ENCODE data around the gene RNF11.

Gene RNF11

DNA sequence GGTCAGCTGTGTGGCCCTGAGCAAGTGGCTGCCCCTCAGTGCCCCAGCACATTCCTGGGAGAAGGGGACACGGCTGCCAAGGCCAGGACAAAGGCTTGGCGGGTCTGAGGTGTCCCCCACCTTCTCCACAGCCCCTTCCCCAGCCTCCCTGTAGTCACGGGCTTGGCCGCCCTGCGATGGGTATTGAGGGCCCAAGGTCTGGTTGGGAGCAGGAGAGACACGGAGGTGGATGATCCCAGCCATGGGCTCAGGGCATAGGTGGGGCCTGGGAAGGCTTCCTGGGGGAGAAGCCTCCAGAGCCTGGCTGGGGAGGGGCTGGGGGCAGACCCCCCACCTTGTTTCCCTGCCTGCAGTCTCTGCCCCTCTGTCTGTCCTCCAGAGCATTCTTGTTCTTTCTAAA lies 67.2 kb downstream of the RNF11 start:
- no peaks in the 10 kb centered on the region for H3K27me3 Mint-ChIP-seq
- peaks cover 6% of the 10 kb centered on the region for H3K4me1 Mint-ChIP-seq
- ATAC-seq (replicated peaks; ENCODE audit: extremely low read depth, poor library complexity, severe bottlenecking) = no peak
- no peak overlapping the region for H3K27ac Mint-ChIP-seq (ENCODE audit: low read depth)
- no peak for DNase-seq (ENCODE audit: low spot score in 2 of 2)
- H3K36me3 Mint-ChIP-seq (ENCODE audit: insufficient read depth) = no peaks in the 10 kb centered on the region
- H3K4me3 Mint-ChIP-seq = no peak overlapping the region
- no peaks in the 10 kb centered on the region for H3K9me3 Mint-ChIP-seq

DNA sequence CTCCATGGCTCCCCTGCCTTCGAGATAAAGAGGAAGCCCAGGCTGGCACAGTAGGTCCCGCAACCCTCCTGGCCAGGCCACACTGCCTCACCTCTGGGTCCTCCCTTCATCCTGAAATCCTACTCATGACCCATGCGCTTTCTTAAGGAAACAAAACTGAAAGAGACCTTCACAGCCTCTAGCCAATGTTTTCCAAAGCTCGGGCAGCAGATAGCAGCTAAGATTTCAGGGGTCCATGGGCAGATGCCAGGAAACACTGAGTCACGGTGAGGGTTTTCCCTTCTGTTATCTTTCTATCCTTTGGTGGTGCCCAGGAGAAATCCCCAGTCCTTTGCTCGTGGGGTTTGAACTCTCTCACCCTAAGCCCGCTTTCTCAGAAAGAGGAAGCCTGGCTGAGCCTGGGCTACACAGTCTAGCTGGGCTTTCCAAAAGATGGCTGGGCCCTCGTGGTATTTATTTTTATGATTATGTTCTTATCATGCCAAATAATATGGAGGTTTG lies 67.7 kb downstream of the RNF11 start:
- no peak overlapping the region for H3K27ac Mint-ChIP-seq (ENCODE audit: low read depth)
- no peak for ATAC-seq (replicated peaks; ENCODE audit: extremely low read depth, poor library complexity, severe bottlenecking)
- no peak overlapping the region for H3K4me3 Mint-ChIP-seq
- H3K27me3 Mint-ChIP-seq = no peaks in the 10 kb centered on the region
- no peaks in the 10 kb centered on the region for H3K9me3 Mint-ChIP-seq
- DNase-seq (ENCODE audit: low spot score in 2 of 2) = no peak
- H3K36me3 Mint-ChIP-seq (ENCODE audit: insufficient read depth) = no peaks in the 10 kb centered on the region
- H3K4me1 Mint-ChIP-seq = peaks cover under 1% of the 10 kb centered on the region

DNA sequence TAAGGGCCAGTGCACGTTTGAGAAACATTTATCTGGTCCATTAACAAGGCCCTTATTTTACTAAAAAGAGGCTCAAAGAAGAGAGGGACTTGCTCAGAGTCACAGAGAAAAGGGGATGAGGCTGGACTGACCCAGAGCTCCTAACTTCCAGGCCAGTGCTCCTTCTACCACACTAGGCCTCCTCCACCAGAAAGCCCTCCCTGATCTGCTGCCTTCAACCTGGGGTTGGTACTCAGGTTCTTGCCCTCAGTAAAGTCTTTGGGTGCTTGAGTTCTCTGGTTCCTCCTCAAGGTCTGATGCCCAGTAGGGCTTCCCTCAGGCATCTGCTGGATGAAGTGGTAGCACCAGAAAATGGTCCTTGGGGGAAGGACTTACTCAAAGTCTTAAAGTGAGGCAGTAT lies 68.3 kb downstream of the RNF11 start:
- Mint-ChIP-seq H3K4me3 (no peak overlapping the region), H3K27ac (ENCODE audit: low read depth) (no peak overlapping the region), H3K4me1 (no peaks in the 10 kb centered on the region), H3K9me3 (no peaks in the 10 kb centered on the region), H3K27me3 (no peaks in the 10 kb centered on the region), H3K36me3 (ENCODE audit: insufficient read depth) (no peaks in the 10 kb centered on the region)
- DNase-seq (ENCODE audit: low spot score in 2 of 2) = no peak
- no peak for ATAC-seq (replicated peaks; ENCODE audit: extremely low read depth, poor library complexity, severe bottlenecking)

DNA sequence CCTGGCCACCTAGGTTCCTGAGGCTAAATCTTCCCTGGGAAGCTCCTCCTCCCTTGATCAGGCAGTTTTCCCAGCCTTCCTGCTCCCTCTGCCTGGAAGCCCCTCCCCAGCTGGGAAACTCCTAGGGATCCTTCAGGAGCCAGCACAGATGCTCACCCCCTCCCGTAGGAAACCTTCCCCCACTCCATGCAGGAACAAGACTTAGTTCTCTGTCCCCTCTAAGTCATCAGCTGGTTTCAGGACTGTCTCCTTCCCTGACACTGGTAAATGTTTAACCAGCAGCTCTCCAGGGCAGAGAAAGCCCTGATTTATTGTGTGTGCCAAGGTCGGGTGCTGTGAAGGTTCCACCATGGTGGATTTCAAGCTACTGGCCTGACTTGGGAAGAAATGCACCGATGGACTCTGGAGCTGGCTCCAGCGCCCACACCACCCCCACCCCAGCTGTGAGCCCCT lies 69.3 kb downstream of the RNF11 start:
- no peaks in the 10 kb centered on the region for H3K27me3 Mint-ChIP-seq
- no peak for DNase-seq (ENCODE audit: low spot score in 2 of 2)
- no peak overlapping the region for H3K27ac Mint-ChIP-seq (ENCODE audit: low read depth)
- no peak for ATAC-seq (replicated peaks; ENCODE audit: extremely low read depth, poor library complexity, severe bottlenecking)
- no peaks in the 10 kb centered on the region for H3K4me1 Mint-ChIP-seq
- no peaks in the 10 kb centered on the region for H3K36me3 Mint-ChIP-seq (ENCODE audit: insufficient read depth)
- no peaks in the 10 kb centered on the region for H3K9me3 Mint-ChIP-seq
- no peak overlapping the region for H3K4me3 Mint-ChIP-seq

DNA sequence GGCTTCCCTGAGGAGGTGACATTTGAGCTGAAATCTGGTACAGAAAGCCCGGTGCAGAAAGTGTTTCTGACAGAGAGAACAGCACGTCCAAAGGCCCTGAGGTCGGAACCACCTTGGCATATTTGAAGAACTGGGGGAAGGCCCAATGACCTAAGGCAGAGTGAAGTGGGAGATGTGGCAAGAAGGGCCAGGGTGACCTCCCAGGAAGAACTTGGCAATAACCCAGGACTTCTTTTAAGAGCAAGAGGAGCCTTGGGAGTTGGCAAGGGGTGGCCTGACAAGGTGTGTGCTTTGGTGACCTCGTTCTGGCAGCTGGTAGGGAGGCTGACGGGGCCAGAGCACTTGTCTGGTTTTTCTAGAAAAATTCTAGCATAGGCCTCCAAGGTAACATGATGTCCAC lies 70.9 kb downstream of the RNF11 start:
- H3K4me3 Mint-ChIP-seq = no peak overlapping the region
- no peaks in the 10 kb centered on the region for H3K27me3 Mint-ChIP-seq
- no peaks in the 10 kb centered on the region for H3K9me3 Mint-ChIP-seq
- H3K27ac Mint-ChIP-seq (ENCODE audit: low read depth) = no peak overlapping the region
- no peaks in the 10 kb centered on the region for H3K36me3 Mint-ChIP-seq (ENCODE audit: insufficient read depth)
- ATAC-seq (replicated peaks; ENCODE audit: extremely low read depth, poor library complexity, severe bottlenecking) (no peak), DNase-seq (ENCODE audit: low spot score in 2 of 2) (no peak)
- H3K4me1 Mint-ChIP-seq = peaks cover 6% of the 10 kb centered on the region

DNA sequence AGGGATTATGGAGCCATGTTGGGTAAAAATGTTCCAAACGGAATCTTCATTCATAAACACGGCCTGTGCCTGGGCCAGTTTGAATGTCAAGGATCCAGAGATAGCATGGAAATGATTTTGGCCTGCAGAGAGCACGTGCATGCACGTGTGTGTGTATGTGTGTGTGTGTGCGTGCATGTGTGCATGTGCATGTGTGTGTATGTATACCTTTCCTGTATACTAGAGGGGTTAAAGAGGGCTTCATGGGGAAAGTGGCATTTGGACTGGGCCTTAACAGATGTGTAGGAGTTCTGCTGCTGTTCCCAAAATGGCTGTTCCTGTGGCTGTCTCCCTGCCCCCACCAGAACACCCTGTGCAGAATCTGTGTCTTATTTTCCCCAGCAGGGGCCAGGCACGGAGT lies 72.6 kb downstream of the RNF11 start:
- Mint-ChIP-seq H3K4me3 (no peak overlapping the region), H3K27me3 (no peaks in the 10 kb centered on the region), H3K9me3 (no peaks in the 10 kb centered on the region), H3K36me3 (ENCODE audit: insufficient read depth) (no peaks in the 10 kb centered on the region), H3K27ac (ENCODE audit: low read depth) (no peak overlapping the region), H3K4me1 (peaks cover 6% of the 10 kb centered on the region)
- no peak for DNase-seq (ENCODE audit: low spot score in 2 of 2)
- no peak for ATAC-seq (replicated peaks; ENCODE audit: extremely low read depth, poor library complexity, severe bottlenecking)

DNA sequence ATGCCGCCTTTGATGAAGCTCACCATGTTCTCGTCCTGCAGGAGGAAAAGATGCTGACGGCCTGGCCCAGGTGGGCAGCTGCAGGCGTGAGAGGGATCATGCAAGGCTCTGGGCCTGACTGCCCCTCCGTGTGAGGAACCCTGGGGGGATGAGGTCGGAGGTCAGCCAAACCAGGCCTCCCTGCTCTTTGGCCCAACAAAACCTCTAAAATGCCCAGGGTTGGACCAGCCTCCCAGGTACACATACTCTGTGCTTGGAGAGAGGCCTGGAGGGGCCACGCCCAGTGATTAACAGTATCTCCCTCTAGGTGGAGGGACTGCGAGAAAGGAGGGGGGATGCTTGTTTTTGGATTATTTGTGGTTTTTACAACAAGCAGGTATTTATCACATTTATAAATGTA lies 73.2 kb downstream of the RNF11 start:
- no peaks in the 10 kb centered on the region for H3K36me3 Mint-ChIP-seq (ENCODE audit: insufficient read depth)

DNA sequence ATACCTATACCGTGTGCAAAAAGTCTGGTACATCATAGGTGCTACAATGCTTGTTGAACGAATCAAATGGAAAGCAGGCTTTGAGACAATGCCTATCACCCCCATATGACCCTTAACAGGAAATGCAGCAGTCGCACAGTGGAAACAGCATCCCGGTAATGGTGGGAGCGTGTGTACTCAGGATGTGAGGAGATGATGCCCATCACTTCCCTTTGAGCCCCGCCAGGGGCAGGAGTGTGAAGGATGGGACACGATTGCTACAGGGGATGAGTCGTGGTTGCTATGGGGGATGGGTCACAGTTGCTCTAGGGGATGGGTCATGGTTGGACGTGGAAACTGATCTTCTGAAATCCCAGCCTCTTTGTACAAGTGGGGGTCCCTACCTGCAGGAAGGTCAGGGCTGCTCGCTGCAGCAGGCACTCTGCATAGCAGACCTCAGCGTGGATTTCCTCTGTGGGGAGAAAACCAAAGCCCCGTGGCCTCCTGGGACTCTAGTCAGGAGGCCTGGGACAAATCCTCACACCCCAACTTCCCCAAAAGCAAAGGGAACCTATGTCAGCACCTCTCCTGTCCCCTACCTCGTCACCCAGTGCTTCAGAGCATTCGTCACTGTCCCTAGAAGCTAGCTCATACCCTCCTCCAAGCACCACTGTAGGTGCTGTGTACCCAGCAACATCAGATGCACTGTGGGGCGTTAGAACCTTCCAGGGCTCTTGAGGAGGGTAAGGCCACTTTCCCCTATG lies 75.0 kb downstream of the RNF11 start:
- Mint-ChIP-seq H3K4me1 (peaks cover 6% of the 10 kb centered on the region), H3K27ac (ENCODE audit: low read depth) (no peak overlapping the region), H3K9me3 (no peaks in the 10 kb centered on the region), H3K36me3 (ENCODE audit: insufficient read depth) (no peaks in the 10 kb centered on the region), H3K4me3 (no peak overlapping the region), H3K27me3 (no peaks in the 10 kb centered on the region)
- no peak for DNase-seq (ENCODE audit: low spot score in 2 of 2)
- ATAC-seq (replicated peaks; ENCODE audit: extremely low read depth, poor library complexity, severe bottlenecking) = no peak

More for the DNA sequence above, 73.2 kb downstream of the RNF11 start:
- H3K4me3 Mint-ChIP-seq = no peak overlapping the region
- no peaks in the 10 kb centered on the region for H3K27me3 Mint-ChIP-seq
- peaks cover 6% of the 10 kb centered on the region for H3K4me1 Mint-ChIP-seq
- no peak for ATAC-seq (replicated peaks; ENCODE audit: extremely low read depth, poor library complexity, severe bottlenecking)
- no peaks in the 10 kb centered on the region for H3K9me3 Mint-ChIP-seq
- H3K27ac Mint-ChIP-seq (ENCODE audit: low read depth) = no peak overlapping the region
- no peak for DNase-seq (ENCODE audit: low spot score in 2 of 2)

DNA sequence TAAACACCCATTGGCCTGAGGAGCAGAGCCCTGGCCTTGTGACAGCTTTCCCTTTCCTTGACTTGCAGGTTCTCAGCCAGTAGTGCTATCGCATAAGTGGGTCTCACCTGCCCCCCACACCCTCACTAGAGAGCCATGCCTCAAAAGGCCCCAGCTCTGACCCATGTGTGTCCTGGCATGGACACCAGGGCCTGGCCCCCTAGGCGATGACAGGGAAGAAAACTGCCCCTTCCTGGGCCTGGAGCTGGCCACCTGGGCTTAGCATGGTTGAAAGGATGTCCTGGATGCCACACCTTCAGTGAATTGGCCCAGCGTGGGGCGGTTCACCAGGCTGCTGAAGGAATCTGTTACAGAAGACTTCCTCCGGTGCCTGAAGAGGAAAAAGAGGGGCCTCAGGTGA lies 75.8 kb downstream of the RNF11 start:
- ATAC-seq (replicated peaks; ENCODE audit: extremely low read depth, poor library complexity, severe bottlenecking) (no peak), DNase-seq (ENCODE audit: low spot score in 2 of 2) (no peak)
- H3K27ac Mint-ChIP-seq (ENCODE audit: low read depth) = no peak overlapping the region
- H3K4me1 Mint-ChIP-seq = peaks cover 6% of the 10 kb centered on the region
- H3K9me3 Mint-ChIP-seq = no peaks in the 10 kb centered on the region
- no peaks in the 10 kb centered on the region for H3K27me3 Mint-ChIP-seq
- H3K4me3 Mint-ChIP-seq = no peak overlapping the region
- H3K36me3 Mint-ChIP-seq (ENCODE audit: insufficient read depth) = no peaks in the 10 kb centered on the region

DNA sequence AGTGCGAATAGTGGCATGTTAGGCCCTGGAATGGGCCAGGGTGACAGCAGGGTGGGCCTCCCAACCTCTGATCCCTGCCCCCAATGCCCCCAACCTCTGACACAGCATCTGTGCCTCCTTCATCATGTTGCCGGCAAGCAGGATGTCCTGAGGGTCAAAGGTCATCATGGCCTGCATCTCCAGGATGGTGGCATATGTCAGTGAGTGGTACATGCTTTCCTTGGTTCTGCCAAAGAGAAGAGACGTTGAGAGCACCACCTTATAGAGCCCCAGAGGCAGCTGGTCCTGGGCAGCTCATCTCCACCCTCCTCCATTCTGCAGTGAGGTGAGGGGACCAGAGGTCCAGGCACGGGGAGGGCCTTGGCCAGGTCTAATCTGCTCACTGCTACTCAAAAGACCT lies 76.6 kb downstream of the RNF11 start:
- Mint-ChIP-seq H3K27me3 (no peaks in the 10 kb centered on the region), H3K4me3 (no peak overlapping the region), H3K4me1 (peaks cover 6% of the 10 kb centered on the region), H3K27ac (ENCODE audit: low read depth) (no peak overlapping the region), H3K36me3 (ENCODE audit: insufficient read depth) (no peaks in the 10 kb centered on the region), H3K9me3 (no peaks in the 10 kb centered on the region)
- ATAC-seq (replicated peaks; ENCODE audit: extremely low read depth, poor library complexity, severe bottlenecking) (no peak), DNase-seq (ENCODE audit: low spot score in 2 of 2) (no peak)

DNA sequence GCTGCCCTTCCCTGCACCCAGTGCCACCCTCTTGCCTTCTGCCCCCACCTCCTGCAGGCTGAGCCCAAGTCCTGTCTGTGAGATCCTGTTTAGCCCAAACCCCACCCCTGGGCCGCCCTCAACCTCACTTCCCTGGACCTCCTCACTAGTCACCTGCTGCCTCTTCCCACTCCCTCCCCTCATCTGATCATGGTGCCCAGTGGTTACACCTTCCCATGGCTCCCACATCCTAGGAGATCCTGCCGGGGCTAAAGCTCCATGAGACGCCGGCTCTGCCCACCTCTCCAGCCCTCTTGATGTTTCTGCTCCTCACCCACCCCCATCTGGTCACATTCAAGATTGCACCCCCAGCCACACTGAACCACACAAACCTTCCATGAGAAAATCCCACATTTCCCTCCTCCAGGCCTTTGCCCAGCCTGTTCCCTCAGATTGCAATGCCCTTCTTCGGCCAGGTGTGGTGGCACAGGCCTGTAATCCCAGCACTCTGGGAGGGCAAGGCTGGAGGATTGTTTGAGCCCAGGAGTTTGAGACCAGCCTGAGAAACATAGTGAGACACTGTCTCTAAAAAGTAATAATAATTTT lies 77.3 kb downstream of the RNF11 start:
- DNase-seq (ENCODE audit: low spot score in 2 of 2) (no peak), ATAC-seq (replicated peaks; ENCODE audit: extremely low read depth, poor library complexity, severe bottlenecking) (no peak)
- Mint-ChIP-seq H3K9me3 (no peaks in the 10 kb centered on the region), H3K27ac (ENCODE audit: low read depth) (no peak overlapping the region), H3K36me3 (ENCODE audit: insufficient read depth) (no peaks in the 10 kb centered on the region), H3K4me1 (peaks cover 6% of the 10 kb centered on the region), H3K4me3 (no peak overlapping the region), H3K27me3 (no peaks in the 10 kb centered on the region)

DNA sequence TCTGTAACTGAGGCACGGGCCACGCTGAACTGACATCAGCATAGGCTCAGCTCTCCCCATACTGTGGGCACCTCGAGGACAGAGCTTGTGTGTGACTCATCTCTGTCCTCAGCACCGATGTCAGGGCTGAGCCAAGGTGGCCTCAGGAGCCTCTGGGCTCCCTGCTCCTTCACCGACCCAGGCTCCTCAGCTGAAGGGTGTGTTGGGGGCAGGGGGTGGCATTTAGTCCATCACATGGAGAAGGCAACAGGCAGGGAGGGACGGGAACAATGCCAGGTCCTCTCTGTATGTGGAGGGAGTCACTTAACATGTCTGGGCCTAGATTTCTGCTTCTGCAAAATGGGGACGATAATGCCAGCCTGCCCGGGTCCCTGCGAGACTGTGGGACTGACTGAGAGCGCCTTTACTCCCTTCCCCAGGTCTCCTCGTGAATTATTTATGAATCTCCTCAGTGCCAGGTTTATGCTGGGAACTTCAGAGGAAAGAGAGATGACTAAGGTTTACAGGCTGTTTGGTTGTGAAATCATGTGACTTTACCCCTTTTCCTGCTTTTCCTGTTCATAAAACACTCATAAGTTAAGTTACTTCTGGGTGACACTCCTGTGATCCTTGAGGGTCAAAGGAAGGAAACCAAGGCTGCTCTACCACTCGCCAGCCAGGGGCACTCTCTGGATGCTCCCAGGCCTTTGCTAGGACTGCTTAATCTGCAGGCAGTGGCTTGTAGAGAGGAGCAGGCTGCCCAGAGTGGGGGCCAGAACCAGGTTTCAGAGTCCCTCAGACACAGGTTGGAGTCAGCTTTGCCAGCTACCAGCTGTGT lies 78.1 kb downstream of the RNF11 start:
- no peak for DNase-seq (ENCODE audit: low spot score in 2 of 2)
- Mint-ChIP-seq H3K27ac (ENCODE audit: low read depth) (no peak overlapping the region), H3K4me1 (peaks cover 6% of the 10 kb centered on the region), H3K4me3 (no peak overlapping the region), H3K9me3 (no peaks in the 10 kb centered on the region), H3K36me3 (ENCODE audit: insufficient read depth) (no peaks in the 10 kb centered on the region), H3K27me3 (no peaks in the 10 kb centered on the region)
- ATAC-seq (replicated peaks; ENCODE audit: extremely low read depth, poor library complexity, severe bottlenecking) = no peak

DNA sequence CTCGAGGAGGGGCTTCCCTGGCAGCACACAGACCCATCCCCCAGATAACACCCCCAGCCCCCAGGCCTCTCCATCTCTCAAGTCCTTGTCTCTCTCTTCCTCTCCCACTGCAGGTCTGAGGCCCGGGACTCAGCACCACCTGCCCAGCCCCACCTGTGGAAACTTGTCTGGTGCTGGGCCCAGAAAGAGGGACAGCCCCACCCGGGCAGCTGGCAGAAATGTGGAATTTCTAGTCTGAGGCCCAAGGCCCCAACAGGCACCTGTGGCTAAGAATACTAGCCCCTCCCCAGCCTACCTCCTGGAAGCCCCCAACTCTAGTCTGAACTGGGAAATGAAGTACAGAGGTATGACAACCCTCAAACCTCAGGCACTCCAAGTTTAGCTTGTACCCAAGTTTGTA lies 78.9 kb downstream of the RNF11 start:
- H3K9me3 Mint-ChIP-seq = no peaks in the 10 kb centered on the region
- no peaks in the 10 kb centered on the region for H3K36me3 Mint-ChIP-seq (ENCODE audit: insufficient read depth)
- peaks cover 6% of the 10 kb centered on the region for H3K4me1 Mint-ChIP-seq
- H3K4me3 Mint-ChIP-seq = no peak overlapping the region
- no peak for DNase-seq (ENCODE audit: low spot score in 2 of 2)
- H3K27ac Mint-ChIP-seq (ENCODE audit: low read depth) = no peak overlapping the region
- H3K27me3 Mint-ChIP-seq = no peaks in the 10 kb centered on the region
- ATAC-seq (replicated peaks; ENCODE audit: extremely low read depth, poor library complexity, severe bottlenecking) = no peak
